ENCODE data around the gene SYNRG. TPM values are rescaled to one million over a fixed set of nuclear protein-coding genes. Genes with fewer than 3 reads are reported as not detected.

Gene SYNRG
- total RNA-seq, 2 experiments from 2014 or later, result 106 to 111 TPM

- H3K4me1 Mint-ChIP-seq, result peaks cover 21% of the 10 kb centered on the region
- ChIA-PET CTCF (no interaction called here), POLR2A (no interaction called here)
- peaks cover 44% of the 10 kb centered on the region for H3K36me3 Mint-ChIP-seq (ENCODE audit: low read depth)
- no peaks in the 10 kb centered on the region for H3K9me3 Mint-ChIP-seq
- no peak overlapping the region for H3K4me3 Mint-ChIP-seq
- DNase-seq, result no peak
- H3K27me3 Mint-ChIP-seq, result no peaks in the 10 kb centered on the region
- no peak overlapping the region for H3K27ac Mint-ChIP-seq
Measured at GRCh38 chr17:37547986-37548385, 61.2 kb downstream of the SYNRG start.

GRCh38 chr17:37546302-37546701 is 62.9 kb downstream of the SYNRG start:
- no peak overlapping the region for H3K4me3 Mint-ChIP-seq
- H3K36me3 Mint-ChIP-seq (ENCODE audit: low read depth), result peaks cover 41% of the 10 kb centered on the region
- no peak for DNase-seq
- H3K4me1 Mint-ChIP-seq, result peaks cover 10% of the 10 kb centered on the region
- POLR2A ChIA-PET, result no interaction called here
- no peaks in the 10 kb centered on the region for H3K9me3 Mint-ChIP-seq
- CTCF ChIA-PET, result interaction anchor here (0.6 kb wide), 1 partner anchor 32 kb away, joined by 3 read pairs; no protein-coding TSS in a partner anchor
- no peaks in the 10 kb centered on the region for H3K27me3 Mint-ChIP-seq
- no peak overlapping the region for H3K27ac Mint-ChIP-seq

- Mint-ChIP-seq H3K27me3 (no peaks in the 10 kb centered on the region), H3K36me3 (ENCODE audit: low read depth) (peaks cover 40% of the 10 kb centered on the region), H3K4me1 (peaks cover 5% of the 10 kb centered on the region), H3K4me3 (no peak overlapping the region), H3K27ac (no peak overlapping the region), H3K9me3 (no peaks in the 10 kb centered on the region)
- no peak for DNase-seq
- ChIA-PET POLR2A (no interaction called here), CTCF (interaction anchor here (0.6 to 1.1 kb wide), 2 partner anchors 50 to 316 kb away, joined by 4 read pairs; no protein-coding TSS in a partner anchor)
Measured at GRCh38 chr17:37545486-37545885, 63.7 kb downstream of the SYNRG start.

- ChIA-PET CTCF (interaction anchor here (0.6 to 0.9 kb wide), 2 partner anchors 22 to 125 kb away, joined by 3 read pairs; no protein-coding TSS in a partner anchor), POLR2A (no interaction called here)
- H3K9me3 Mint-ChIP-seq, result no peaks in the 10 kb centered on the region
- H3K27me3 Mint-ChIP-seq, result no peaks in the 10 kb centered on the region
- H3K4me3 Mint-ChIP-seq, result no peak overlapping the region
- no peak for DNase-seq
- H3K36me3 Mint-ChIP-seq (ENCODE audit: low read depth), result peaks cover 41% of the 10 kb centered on the region
- no peak overlapping the region for H3K27ac Mint-ChIP-seq
- H3K4me1 Mint-ChIP-seq, result peaks cover 3% of the 10 kb centered on the region
Measured at GRCh38 chr17:37543637-37544052, 65.6 kb downstream of the SYNRG start.

- Mint-ChIP-seq H3K36me3 (ENCODE audit: low read depth) (peaks cover 47% of the 10 kb centered on the region), H3K27me3 (no peaks in the 10 kb centered on the region), H3K4me3 (no peak overlapping the region), H3K9me3 (no peaks in the 10 kb centered on the region), H3K27ac (peak overlapping the region; percentile 25), H3K4me1 (peaks cover 3% of the 10 kb centered on the region)
- DNase-seq, result no peak
- CTCF ChIA-PET, result interaction anchor here (1.0 to 1.2 kb wide), 3 partner anchors 13 to 169 kb away, joined by 3 to 5 read pairs (median 4); no protein-coding TSS in a partner anchor
- POLR2A ChIA-PET, result interaction anchor here (0.6 kb wide), 1 partner anchor 9 kb away, joined by 3 read pairs; no protein-coding TSS in a partner anchor
Measured at GRCh38 chr17:37541880-37542660, 67.1 kb downstream of the SYNRG start.

GRCh38 chr17:37538981-37539659 is 70.1 kb downstream of the SYNRG start:
- no peaks in the 10 kb centered on the region for H3K9me3 Mint-ChIP-seq
- no peaks in the 10 kb centered on the region for H3K4me1 Mint-ChIP-seq
- no peak for DNase-seq
- H3K4me3 Mint-ChIP-seq, result no peak overlapping the region
- CTCF ChIA-PET, result interaction anchor here (0.6 to 1.7 kb wide), 2 partner anchors 31 to 54 kb away, joined by 4 to 5 read pairs; no protein-coding TSS in a partner anchor
- H3K27ac Mint-ChIP-seq, result no peak overlapping the region
- H3K27me3 Mint-ChIP-seq, result no peaks in the 10 kb centered on the region
- POLR2A ChIA-PET, result no interaction called here
- H3K36me3 Mint-ChIP-seq (ENCODE audit: low read depth), result peaks cover 60% of the 10 kb centered on the region

DNA sequence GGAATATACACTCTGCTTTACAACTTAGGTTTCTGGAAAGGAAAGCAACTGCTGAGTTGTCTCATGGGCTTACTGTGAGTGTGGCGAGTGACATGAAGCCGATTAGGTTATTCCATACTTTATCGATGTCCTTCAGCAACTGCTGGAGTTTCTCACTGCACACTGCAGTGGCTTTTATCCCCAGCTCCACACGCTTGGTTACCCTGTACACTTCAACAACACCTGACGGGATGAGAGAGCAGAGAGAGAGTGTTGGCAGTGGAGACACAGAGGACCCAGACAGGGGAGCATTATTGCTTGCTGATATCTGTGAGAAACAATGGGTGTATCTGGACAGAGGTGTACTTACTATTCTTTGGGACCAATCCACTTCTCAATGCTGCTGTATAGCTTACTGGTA is 73.3 kb downstream of the SYNRG start:
- CTCF ChIA-PET, result no interaction called here
- H3K27ac Mint-ChIP-seq, result no peak overlapping the region
- no peaks in the 10 kb centered on the region for H3K4me1 Mint-ChIP-seq
- POLR2A ChIA-PET, result no interaction called here
- no peak overlapping the region for H3K4me3 Mint-ChIP-seq
- H3K27me3 Mint-ChIP-seq, result no peaks in the 10 kb centered on the region
- DNase-seq, result no peak
- H3K9me3 Mint-ChIP-seq, result no peaks in the 10 kb centered on the region
- peaks cover 60% of the 10 kb centered on the region for H3K36me3 Mint-ChIP-seq (ENCODE audit: low read depth)

DNA sequence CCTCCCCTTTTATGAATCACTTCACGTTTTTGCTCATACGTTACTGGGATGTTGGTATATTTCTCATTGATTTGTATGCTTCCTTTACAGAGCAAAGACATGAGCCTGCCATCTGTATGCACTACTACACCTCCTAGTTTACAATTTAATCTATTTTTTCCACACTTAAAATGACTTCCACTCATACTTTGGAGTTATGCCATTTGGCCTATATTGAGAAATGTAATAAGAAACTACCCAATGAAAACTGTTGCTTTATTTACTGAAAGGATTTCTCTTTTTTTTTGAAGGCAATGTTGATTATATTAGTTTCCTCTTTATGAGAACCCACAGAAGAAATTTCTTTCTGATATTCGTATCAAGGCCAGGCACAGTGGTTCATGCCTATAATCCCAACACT is 76.5 kb downstream of the SYNRG start:
- no peak for DNase-seq
- Mint-ChIP-seq H3K4me3 (no peak overlapping the region), H3K4me1 (no peaks in the 10 kb centered on the region), H3K9me3 (no peaks in the 10 kb centered on the region), H3K36me3 (ENCODE audit: low read depth) (peaks cover 55% of the 10 kb centered on the region), H3K27me3 (no peaks in the 10 kb centered on the region), H3K27ac (no peak overlapping the region)
- ChIA-PET POLR2A (no interaction called here), CTCF (no interaction called here)

GRCh38 chr17:37530420-37530819 is 78.8 kb downstream of the SYNRG start:
- Mint-ChIP-seq H3K4me3 (no peak overlapping the region), H3K9me3 (no peaks in the 10 kb centered on the region), H3K27me3 (no peaks in the 10 kb centered on the region), H3K4me1 (no peaks in the 10 kb centered on the region), H3K27ac (no peak overlapping the region), H3K36me3 (ENCODE audit: low read depth) (peaks cover 42% of the 10 kb centered on the region)
- no peak for DNase-seq
- POLR2A ChIA-PET, result no interaction called here
- CTCF ChIA-PET, result interaction anchor here (0.8 kb wide), 1 partner anchor 11 kb away, joined by 3 read pairs; no protein-coding TSS in a partner anchor

GRCh38 chr17:37527249-37527851 is 81.9 kb downstream of the SYNRG start:
- H3K36me3 Mint-ChIP-seq (ENCODE audit: low read depth), result peaks cover 44% of the 10 kb centered on the region
- no peak overlapping the region for H3K4me3 Mint-ChIP-seq
- POLR2A ChIA-PET, result interaction anchor here (0.5 kb wide), 1 partner anchor 30 kb away, joined by 3 read pairs; no protein-coding TSS in a partner anchor
- no peak overlapping the region for H3K27ac Mint-ChIP-seq
- H3K4me1 Mint-ChIP-seq, result peaks cover 12% of the 10 kb centered on the region
- H3K9me3 Mint-ChIP-seq, result no peaks in the 10 kb centered on the region
- no peaks in the 10 kb centered on the region for H3K27me3 Mint-ChIP-seq
- peak; percentile 29 for DNase-seq
- CTCF ChIA-PET, result interaction anchor here (0.7 to 1.3 kb wide), 3 partner anchors 10 to 959 kb away, joined by 3 to 6 read pairs (median 5); no protein-coding TSS in a partner anchor

DNA sequence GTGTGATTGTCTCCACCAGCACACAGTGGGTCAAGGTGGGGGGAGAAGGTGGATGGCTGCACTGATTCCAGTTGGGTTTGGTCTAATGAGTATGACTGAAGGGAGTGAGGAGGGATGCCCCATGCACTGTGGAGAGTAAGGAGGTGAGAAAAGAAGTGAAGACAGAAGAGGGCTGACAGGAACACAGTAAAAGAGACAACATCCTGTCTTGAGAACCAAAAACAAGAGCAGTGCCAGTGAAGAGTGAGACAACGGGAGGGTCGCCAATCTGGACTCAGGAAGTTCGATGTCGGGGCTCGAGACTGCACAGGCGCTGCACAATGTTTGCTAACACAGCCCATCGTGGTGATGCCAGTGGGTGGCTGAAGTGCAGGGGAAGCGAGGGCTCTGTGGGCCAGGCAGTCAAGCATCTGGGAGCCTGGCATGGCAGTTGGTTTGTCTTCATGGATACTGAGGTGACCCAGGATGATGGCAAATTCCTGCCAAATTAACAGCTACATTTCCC is 85.5 kb downstream of the SYNRG start:
- peaks cover 45% of the 10 kb centered on the region for H3K36me3 Mint-ChIP-seq (ENCODE audit: low read depth)
- no peak for DNase-seq
- peaks cover 27% of the 10 kb centered on the region for H3K4me1 Mint-ChIP-seq
- CTCF ChIA-PET, result interaction anchor here (0.6 to 0.8 kb wide), 2 partner anchors 9 to 1024 kb away, joined by 3 to 4 read pairs; no protein-coding TSS in a partner anchor
- H3K27ac Mint-ChIP-seq, result peak overlapping the region; percentile 51
- no peaks in the 10 kb centered on the region for H3K9me3 Mint-ChIP-seq
- no peaks in the 10 kb centered on the region for H3K27me3 Mint-ChIP-seq
- no peak overlapping the region for H3K4me3 Mint-ChIP-seq
- POLR2A ChIA-PET, result no interaction called here

- POLR2A ChIA-PET, result no interaction called here
- Mint-ChIP-seq H3K9me3 (no peaks in the 10 kb centered on the region), H3K36me3 (ENCODE audit: low read depth) (peaks cover 58% of the 10 kb centered on the region), H3K27ac (no peak overlapping the region), H3K4me1 (peaks cover 27% of the 10 kb centered on the region), H3K27me3 (no peaks in the 10 kb centered on the region), H3K4me3 (no peak overlapping the region)
- no peak for DNase-seq
- CTCF ChIA-PET, result interaction anchor here (0.7 to 1.0 kb wide), 3 partner anchors 22 to 58 kb away, joined by 3 to 4 read pairs (median 3); no protein-coding TSS in a partner anchor
Measured at GRCh38 chr17:37521821-37522220, 87.4 kb downstream of the SYNRG start.

Measured in activated CD4-positive, alpha-beta T cell treated with anti-CD3 and anti-CD28 coated beads, Interleukin-2, amount 10 ng/mL, durations not matched to agents 7 days and 5 days (primary cell).